Measurements from ENCODE around the gene RALGPS2.

DNA sequence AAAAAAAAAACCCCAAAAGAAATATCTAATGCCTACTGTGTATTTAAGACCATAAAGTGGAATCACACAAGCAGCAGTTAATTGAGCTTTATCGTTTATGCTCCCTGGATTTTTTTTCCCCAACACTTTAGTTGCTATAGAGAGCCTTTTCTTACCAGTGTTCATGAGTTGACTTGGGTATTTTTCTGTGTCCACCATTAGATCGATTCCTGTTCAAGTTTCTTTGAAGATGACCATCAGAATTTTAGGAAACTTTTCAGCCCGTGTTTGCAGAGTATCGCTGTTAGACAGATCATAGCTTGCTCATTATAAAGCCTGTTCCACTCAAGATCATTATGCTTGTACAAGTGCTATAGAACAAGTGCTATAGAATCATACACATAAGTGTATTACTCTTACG, 1.5 kb downstream of the RALGPS2 start:
- TF ChIP-seq GATA3 (IDR thresholded peaks at IDR 0.05; ENCODE audit: low read depth, low read length) (no peak), GATA2 (IDR thresholded peaks at IDR 0.05; ENCODE audit: low read depth, low read length) (no peak)

Data from SH-SY5Y (cell line).